GM12872 (cell line): ENCODE measurements around the gene PRKG1.

Experiments used
- CTCF ChIP-seq: IDR thresholded peaks from 3 replicates; pipeline ENCODE4 v1.5.1; 2011; ENCODE audit warnings: low read depth, mild to moderate bottlenecking, low read length, moderate library complexity; ENCODE audit not compliant: insufficient read depth

The PRKG1 gene

GRCh38 chr10:51694086-51694768 is 619.9 kb downstream of the PRKG1 start:
- TF ChIP-seq CTCF: no peak

GRCh38 chr10:51696251-51696650 is 622.0 kb downstream of the PRKG1 start:
- no peak for TF ChIP-seq CTCF

- no peak for TF ChIP-seq CTCF
Observed at GRCh38 chr10:51698473-51699063, 624.3 kb downstream of the PRKG1 start.

- TF ChIP-seq CTCF: no peak
Observed at GRCh38 chr10:51699145-51699474, 624.8 kb downstream of the PRKG1 start.

GRCh38 chr10:51699475-51700227 is 625.4 kb downstream of the PRKG1 start, which contains the start of gene CSTF2T:
CSTF2T (minus strand) TSS chr10:51699595; CDS start chr10:51699549, 46 bp downstream.
- no peak for TF ChIP-seq CTCF

- TF ChIP-seq CTCF: no peak
Observed at GRCh38 chr10:51700228-51700817, 626.0 kb downstream of the PRKG1 start.

GRCh38 chr10:51705774-51706173 is 631.5 kb downstream of the PRKG1 start:
- no peak for TF ChIP-seq CTCF
